ENCODE measurements around the gene MSI2.

DNA sequence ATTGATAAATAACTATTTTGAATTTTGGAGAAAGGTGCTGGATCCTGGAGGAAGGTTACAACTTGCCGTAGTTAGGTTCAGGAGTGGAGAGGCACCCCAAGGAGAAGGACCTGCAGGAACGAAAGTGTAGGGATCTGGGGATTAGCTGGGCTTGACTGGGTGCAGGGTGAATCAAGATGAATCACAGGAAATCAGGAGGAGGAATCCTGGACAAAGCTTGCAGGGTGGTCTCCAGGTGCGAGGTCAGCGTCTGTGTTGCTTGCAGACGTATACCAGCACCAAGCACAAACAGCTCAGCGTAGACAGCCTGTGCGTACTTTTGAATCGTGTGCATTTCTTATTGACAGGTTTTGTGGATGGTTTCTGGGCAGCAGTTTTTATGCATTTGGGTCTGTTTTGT is 144.3 kb downstream of the MSI2 start:
- TF ChIP-seq POLR2A (IDR thresholded peaks at IDR 0.05) (no peak), EP300 (IDR thresholded peaks at IDR 0.05) (no peak), POLR2AphosphoS5 (IDR thresholded peaks at IDR 0.05) (no peak)
- TF ChIP-seq, protein P1, sequence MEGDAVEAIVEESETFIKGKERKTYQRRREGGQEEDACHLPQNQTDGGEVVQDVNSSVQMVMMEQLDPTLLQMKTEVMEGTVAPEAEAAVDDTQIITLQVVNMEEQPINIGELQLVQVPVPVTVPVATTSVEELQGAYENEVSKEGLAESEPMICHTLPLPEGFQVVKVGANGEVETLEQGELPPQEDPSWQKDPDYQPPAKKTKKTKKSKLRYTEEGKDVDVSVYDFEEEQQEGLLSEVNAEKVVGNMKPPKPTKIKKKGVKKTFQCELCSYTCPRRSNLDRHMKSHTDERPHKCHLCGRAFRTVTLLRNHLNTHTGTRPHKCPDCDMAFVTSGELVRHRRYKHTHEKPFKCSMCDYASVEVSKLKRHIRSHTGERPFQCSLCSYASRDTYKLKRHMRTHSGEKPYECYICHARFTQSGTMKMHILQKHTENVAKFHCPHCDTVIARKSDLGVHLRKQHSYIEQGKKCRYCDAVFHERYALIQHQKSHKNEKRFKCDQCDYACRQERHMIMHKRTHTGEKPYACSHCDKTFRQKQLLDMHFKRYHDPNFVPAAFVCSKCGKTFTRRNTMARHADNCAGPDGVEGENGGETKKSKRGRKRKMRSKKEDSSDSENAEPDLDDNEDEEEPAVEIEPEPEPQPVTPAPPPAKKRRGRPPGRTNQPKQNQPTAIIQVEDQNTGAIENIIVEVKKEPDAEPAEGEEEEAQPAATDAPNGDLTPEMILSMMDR (IDR thresholded peaks at IDR 0.05), result no peak

Measured in gastroesophageal sphincter (tissue), 3 donors.